HepG2 (cell line): Measurements from ENCODE around the gene ARTN. TPM values are rescaled to one million over a fixed set of nuclear protein-coding genes. Genes with fewer than 3 reads are reported as not detected.

ENCODE experiments used
- HNRNPUL1 ChIP-seq: fragments of 200-400 bp; formaldehyde crosslinking; IDR thresholded peaks from 2 replicates; pipeline ENCODE4 v1.6.1; 2017; ENCODE audit warnings: low read depth, mild to moderate bottlenecking, low read length, moderate library complexity
- IKZF4 ChIP-seq: sonication (generic); formaldehyde crosslinking; IDR thresholded peaks from 2 replicates; pipeline ENCODE4 v1.5.1; 2020; ENCODE audit warnings: borderline replicate concordance, mild to moderate bottlenecking, low read depth, missing genetic modification reagents; ENCODE audit errors: not compliant biosample characterization
- KAT8 ChIP-seq: IDR thresholded peaks from 2 replicates; pipeline ENCODE4 v1.6.1; 2016; ENCODE audit warnings: missing genetic modification reagents, missing compliant biosample characterization
- MTA1 ChIP-seq: sonication (generic); formaldehyde crosslinking; IDR thresholded peaks from 2 replicates; pipeline ENCODE4 v1.4.0; 2020; ENCODE audit warnings: missing genetic modification reagents, mild to moderate bottlenecking, borderline replicate concordance
- MXI1 ChIP-seq: IDR thresholded peaks from 3 replicates; pipeline ENCODE4 v1.6.1; 2012; ENCODE audit warnings: low read depth, low read length, inconsistent platforms, borderline replicate concordance
- NFRKB ChIP-seq: fragments of 450-650 bp; IDR thresholded peaks from 2 replicates; pipeline ENCODE4 v1.6.1; 2017
- NR0B2 ChIP-seq: sonication (generic); formaldehyde crosslinking; IDR thresholded peaks from 2 replicates; pipeline ENCODE4 v1.4.0; 2020; ENCODE audit warnings: mild to moderate bottlenecking, missing genetic modification reagents
- NR2C2 ChIP-seq: sonication (generic); formaldehyde crosslinking; IDR thresholded peaks from 2 replicates; pipeline ENCODE4 v1.4.0; 2020; ENCODE audit warnings: missing genetic modification reagents, mild to moderate bottlenecking, moderate library complexity, borderline replicate concordance
- PATZ1 ChIP-seq: sonication (generic); formaldehyde crosslinking; IDR thresholded peaks from 2 replicates; pipeline ENCODE4 v1.4.0; 2020; ENCODE audit warnings: missing genetic modification reagents
- PLRG1 ChIP-seq: fragments of 450-650 bp; conservative IDR thresholded peaks from 2 replicates; pipeline ENCODE4 v1.6.1; 2016
- RXRB ChIP-seq: IDR thresholded peaks from 2 replicates; pipeline ENCODE4 v1.6.1; 2016; ENCODE audit warnings: borderline replicate concordance, missing genetic modification reagents, missing compliant biosample characterization
- SAP130 ChIP-seq: IDR thresholded peaks from 2 replicates; pipeline ENCODE4 v1.6.1; 2016; ENCODE audit warnings: low read depth
- SOX6 ChIP-seq, 2 experiments: fragments of 450-650 bp in 1 of 2; sonication (generic) in 1 of 2; formaldehyde crosslinking in 1 of 2; IDR thresholded peaks; 2 replicates each; pipeline versions ENCODE4 v1.4.0 to v1.6.1; 2017 to 2020; ENCODE audit warnings: antibody characterized with exemption in 1 of 2, mild to moderate bottlenecking in 1 of 2, missing genetic modification reagents in 1 of 2
- THAP11 ChIP-seq: IDR thresholded peaks from 2 replicates; pipeline ENCODE4 v1.6.1; 2016; ENCODE audit warnings: missing biosample characterization, missing genetic modification reagents
- WIZ ChIP-seq: sonication (generic); formaldehyde crosslinking; IDR thresholded peaks from 2 replicates; pipeline ENCODE4 v1.5.1; 2020; ENCODE audit warnings: mild to moderate bottlenecking, missing genetic modification reagents
- ZBTB21 ChIP-seq: sonication (generic); formaldehyde crosslinking; IDR thresholded peaks from 2 replicates; pipeline ENCODE4 v1.4.0; 2020; ENCODE audit warnings: missing genetic modification reagents
- ZBTB49 ChIP-seq: sonication (generic); formaldehyde crosslinking; IDR thresholded peaks from 2 replicates; pipeline ENCODE4 v1.4.0; 2020; ENCODE audit warnings: missing genetic modification reagents, borderline replicate concordance
- ZNF484 ChIP-seq: sonication (generic); formaldehyde crosslinking; IDR thresholded peaks from 2 replicates; pipeline ENCODE4 v1.5.1; 2020; ENCODE audit warnings: mild to moderate bottlenecking, low read depth, missing genetic modification reagents, borderline replicate concordance
- ZNF530 ChIP-seq: sonication (generic); formaldehyde crosslinking; IDR thresholded peaks from 2 replicates; pipeline ENCODE4 v1.5.0; 2020; ENCODE audit warnings: low read depth, mild to moderate bottlenecking, missing genetic modification reagents
- ZNF644 ChIP-seq: IDR thresholded peaks from 2 replicates; pipeline ENCODE4 v1.6.1; 2016; ENCODE audit warnings: low read depth
- ZNF761 ChIP-seq: sonication (generic); formaldehyde crosslinking; conservative IDR thresholded peaks from 2 replicates; pipeline ENCODE4 v1.4.0; 2020; ENCODE audit warnings: mild to moderate bottlenecking, missing genetic modification reagents
- polyA plus RNA-seq, 8 experiments: library from polyadenylated mRNA; depleted of rRNA in 3 of 8; stranded (reverse) in 7 of 8; unstranded in 1 of 8; fragments of >200 nt; fragmentation: Illumina TruSeq in 4 of 8; extraction: Trizol in 4 of 8; gene quantifications; 2 replicates each; pipeline versions ENCODE4 v1.2.1 to v1.2.3, GENCODE V29; 2011 to 2016; ENCODE audit warnings: low read depth in 4 of 8, missing spikeins in 1 of 8, mixed read lengths in 1 of 8; ENCODE audit not compliant: insufficient read depth in 1 of 8
- total RNA-seq, 5 experiments: library from RNA; depleted of rRNA; stranded (reverse); fragments of >200 nt; fragmentation: Illumina TruSeq; extraction: Trizol; gene quantifications; 2 replicates each; pipeline ENCODE4 v1.2.3, GENCODE V29; 2016; ENCODE audit warnings: low read depth in 1 of 5
- TF ChIP-seq, protein P1 (sequence below): sonication (generic); formaldehyde crosslinking; IDR thresholded peaks from 2 replicates; pipeline ENCODE4 v1.8.1; 2022; ENCODE audit warnings: low read depth, mild to moderate bottlenecking, missing genetic modification reagents

ARTN gene
- total and polyA plus RNA-seq, 2 of the 13 experiments (the other 11 are each of a cell fraction or from before 2014, with no cell fraction given) = 0.11 to 0.62 TPM

- TF ChIP-seq KAT8 (CRISPR knock-in tag) (0 out of 2 replicates have a peak, but pooled peaks have one; percentile 26), RXRB (CRISPR knock-in tag) (peak; percentile 37; the same call in 1 of the 2 replicates), THAP11 (CRISPR knock-in tag) (peak; percentile 71), PLRG1 (no peak), ZNF530 (no peak), ZBTB49 (CRISPR knock-in tag) (0 out of 2 replicates have a peak, but pooled peaks have one; percentile 43), NR0B2 (peak; percentile 82; the same call in 1 of the 2 replicates), NFRKB (no peak), MTA1 (CRISPR knock-in tag) (peak; percentile 73), MXI1 (peak; percentile 68; the same call in 1 of the 3 replicates), ZBTB21 (CRISPR knock-in tag) (no peak), PATZ1 (CRISPR knock-in tag) (peak; percentile 80), SOX6 (IDR thresholded peaks at IDR 0.05) (no peak), SOX6 (CRISPR knock-in tag; IDR thresholded peaks at IDR 0.05) (0 out of 2 replicates have a peak, but pooled peaks have one; percentile 16), ZNF484 (CRISPR knock-in tag) (0 out of 2 replicates have a peak, but pooled peaks have one; percentile 74), SAP130 (CRISPR knock-in tag) (peak; percentile 83), ZNF644 (CRISPR knock-in tag) (no peak), NR2C2 (0 out of 2 replicates have a peak, but pooled peaks have one; percentile 28), HNRNPUL1 (no peak), ZNF761 (CRISPR knock-in tag) (peak; percentile 76; the same call in 1 of the 2 replicates), WIZ (CRISPR knock-in tag) (0 out of 2 replicates have a peak, but pooled peaks have one; percentile 19), IKZF4 (CRISPR knock-in tag) (peak; percentile 43)
- TF ChIP-seq, protein P1, sequence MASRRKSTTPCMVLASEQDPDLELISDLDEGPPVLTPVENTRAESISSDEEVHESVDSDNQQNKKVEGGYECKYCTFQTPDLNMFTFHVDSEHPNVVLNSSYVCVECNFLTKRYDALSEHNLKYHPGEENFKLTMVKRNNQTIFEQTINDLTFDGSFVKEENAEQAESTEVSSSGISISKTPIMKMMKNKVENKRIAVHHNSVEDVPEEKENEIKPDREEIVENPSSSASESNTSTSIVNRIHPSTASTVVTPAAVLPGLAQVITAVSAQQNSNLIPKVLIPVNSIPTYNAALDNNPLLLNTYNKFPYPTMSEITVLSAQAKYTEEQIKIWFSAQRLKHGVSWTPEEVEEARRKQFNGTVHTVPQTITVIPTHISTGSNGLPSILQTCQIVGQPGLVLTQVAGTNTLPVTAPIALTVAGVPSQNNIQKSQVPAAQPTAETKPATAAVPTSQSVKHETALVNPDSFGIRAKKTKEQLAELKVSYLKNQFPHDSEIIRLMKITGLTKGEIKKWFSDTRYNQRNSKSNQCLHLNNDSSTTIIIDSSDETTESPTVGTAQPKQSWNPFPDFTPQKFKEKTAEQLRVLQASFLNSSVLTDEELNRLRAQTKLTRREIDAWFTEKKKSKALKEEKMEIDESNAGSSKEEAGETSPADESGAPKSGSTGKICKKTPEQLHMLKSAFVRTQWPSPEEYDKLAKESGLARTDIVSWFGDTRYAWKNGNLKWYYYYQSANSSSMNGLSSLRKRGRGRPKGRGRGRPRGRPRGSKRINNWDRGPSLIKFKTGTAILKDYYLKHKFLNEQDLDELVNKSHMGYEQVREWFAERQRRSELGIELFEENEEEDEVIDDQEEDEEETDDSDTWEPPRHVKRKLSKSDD (CRISPR knock-in tag) = no peak
These were observed 46.1 kb downstream of the ARTN start (continued) for GRCh38 chr1:43979528-43980254.
